Ectodermal cell (in vitro differentiated cells): ENCODE results near the gene HLA-B.

Experiments
- H3K27ac ChIP-seq: 2 replicates; pipeline ENCODE4 v1.7.0; 2013; ENCODE audit warnings: mild to moderate bottlenecking, low read depth, low read length; ENCODE audit not compliant: insufficient read depth, poor library complexity, severe bottlenecking
- H3K27me3 ChIP-seq: 2 replicates; pipeline ENCODE4 v1.7.0; 2013; ENCODE audit warnings: mild to moderate bottlenecking, low read length; ENCODE audit not compliant: insufficient read depth, control insufficient read depth, poor library complexity, severe bottlenecking
- H3K36me3 ChIP-seq: one replicate; pipeline ENCODE4 v1.7.0; 2013; ENCODE audit warnings: low read length; ENCODE audit not compliant: control insufficient read depth, insufficient read depth
- H3K4me1 ChIP-seq: one replicate; pipeline ENCODE4 v1.7.0; 2013; ENCODE audit warnings: low read length; ENCODE audit not compliant: control insufficient read depth, insufficient read depth
- H3K4me3 ChIP-seq: 2 replicates; pipeline ENCODE4 v1.7.0; 2013; ENCODE audit warnings: low read depth, low read length, control low read depth; ENCODE audit not compliant: insufficient read depth
- H3K9me3 ChIP-seq: 2 replicates; pipeline ENCODE4 v1.7.0; 2013; ENCODE audit warnings: mild to moderate bottlenecking, low read length, moderate library complexity; ENCODE audit not compliant: control insufficient read depth
- WGBS, 2 experiments: methylation state at CpG; one replicate each; pipeline ENCODE4 v1.1.7; 2013; ENCODE audit warnings: missing lambda C conversion rate in 2 of 2; 5-methylcytosine and 5-hydroxymethylcytosine counted together

HLA-B gene

DNA sequence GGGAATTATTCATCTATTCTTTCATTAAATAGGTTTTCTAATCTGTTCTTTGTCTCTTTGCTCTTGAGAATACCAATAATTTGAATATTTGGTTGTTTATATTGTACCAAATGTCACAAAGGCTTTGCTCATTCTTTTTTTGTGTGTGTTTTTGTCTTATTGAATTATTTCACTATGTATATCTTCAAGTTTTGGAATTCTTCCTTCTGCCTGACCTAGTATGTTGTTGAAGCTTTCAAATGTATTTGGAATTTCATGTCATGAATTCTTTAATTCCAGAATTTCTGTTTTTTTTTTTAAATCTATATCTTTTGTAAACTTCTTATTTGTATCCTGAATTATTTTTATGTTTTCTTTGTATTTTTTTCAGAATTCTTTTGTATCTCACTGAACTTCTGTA lies 16.8 kb downstream of the HLA-B start:
- H3K4me3 ChIP-seq, result no peak overlapping the region
- H3K36me3 ChIP-seq, result no peaks in the 10 kb centered on the region
- no peak overlapping the region for H3K27ac ChIP-seq
- H3K27me3 ChIP-seq, result no peaks in the 10 kb centered on the region
- H3K9me3 ChIP-seq, result peaks cover 8% of the 10 kb centered on the region
- no peaks in the 10 kb centered on the region for H3K4me1 ChIP-seq

DNA sequence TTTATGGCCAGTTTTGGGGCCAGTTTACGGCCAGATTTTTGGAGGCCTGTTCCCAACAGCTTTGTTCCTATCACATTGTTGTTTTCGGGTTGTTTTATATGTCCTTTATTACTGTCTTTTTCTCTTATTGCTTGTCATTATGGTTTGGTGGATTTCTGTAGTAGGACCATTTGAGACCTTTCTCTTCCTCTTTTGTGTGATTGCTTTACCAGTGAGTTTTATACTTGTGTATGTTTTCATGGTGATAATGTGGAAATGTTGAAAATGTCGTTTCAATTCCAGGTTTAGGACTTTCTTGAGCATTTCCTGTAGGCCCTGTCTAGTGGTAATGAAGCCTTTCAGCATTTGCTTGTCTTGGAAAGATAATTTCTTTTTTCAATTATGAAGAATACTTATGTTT lies 17.8 kb downstream of the HLA-B start:
- no peak overlapping the region for H3K27ac ChIP-seq
- H3K9me3 ChIP-seq, result peaks cover 8% of the 10 kb centered on the region
- no peaks in the 10 kb centered on the region for H3K4me1 ChIP-seq
- 58 to 73% methylated on average over 2 to 3 of the region's 3 CpGs for WGBS, 2 experiments
- no peaks in the 10 kb centered on the region for H3K36me3 ChIP-seq
- no peak overlapping the region for H3K4me3 ChIP-seq
- H3K27me3 ChIP-seq, result no peaks in the 10 kb centered on the region

DNA sequence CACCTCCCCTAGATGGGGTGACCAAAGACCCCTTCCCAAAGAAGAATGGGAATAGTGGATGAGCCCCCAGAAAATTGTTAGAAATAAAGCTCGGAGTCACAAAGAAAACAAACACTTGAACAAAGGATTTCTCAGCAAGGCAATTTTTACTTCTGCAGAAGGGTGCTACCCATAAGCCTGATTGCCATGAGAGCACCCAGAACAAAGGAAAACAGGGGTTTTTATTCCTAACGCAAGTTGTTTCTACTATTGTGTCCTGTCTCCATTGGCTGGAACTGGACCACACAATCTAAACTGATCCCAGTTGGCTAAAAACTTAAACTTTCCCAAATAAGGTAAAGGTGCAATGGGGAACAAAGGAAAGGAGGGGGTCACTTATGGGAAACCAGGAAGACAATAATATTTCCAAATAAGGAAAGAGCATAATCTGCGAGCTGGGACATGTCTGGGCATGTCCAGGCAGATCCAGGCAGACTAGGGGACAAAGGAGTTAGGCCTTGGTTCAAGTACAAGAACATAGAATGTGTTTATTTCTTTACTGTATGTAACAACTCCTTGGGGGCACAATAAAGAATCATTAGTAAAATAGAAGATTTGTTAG lies 20.0 kb downstream of the HLA-B start:
- no peak overlapping the region for H3K27ac ChIP-seq
- H3K9me3 ChIP-seq, result peaks cover 8% of the 10 kb centered on the region
- no peaks in the 10 kb centered on the region for H3K36me3 ChIP-seq
- no peaks in the 10 kb centered on the region for H3K4me1 ChIP-seq
- H3K4me3 ChIP-seq, result no peak overlapping the region
- H3K27me3 ChIP-seq, result no peaks in the 10 kb centered on the region
- WGBS, 2 experiments, result 88 to 91% methylated on average over 3 of the region's 3 CpGs

DNA sequence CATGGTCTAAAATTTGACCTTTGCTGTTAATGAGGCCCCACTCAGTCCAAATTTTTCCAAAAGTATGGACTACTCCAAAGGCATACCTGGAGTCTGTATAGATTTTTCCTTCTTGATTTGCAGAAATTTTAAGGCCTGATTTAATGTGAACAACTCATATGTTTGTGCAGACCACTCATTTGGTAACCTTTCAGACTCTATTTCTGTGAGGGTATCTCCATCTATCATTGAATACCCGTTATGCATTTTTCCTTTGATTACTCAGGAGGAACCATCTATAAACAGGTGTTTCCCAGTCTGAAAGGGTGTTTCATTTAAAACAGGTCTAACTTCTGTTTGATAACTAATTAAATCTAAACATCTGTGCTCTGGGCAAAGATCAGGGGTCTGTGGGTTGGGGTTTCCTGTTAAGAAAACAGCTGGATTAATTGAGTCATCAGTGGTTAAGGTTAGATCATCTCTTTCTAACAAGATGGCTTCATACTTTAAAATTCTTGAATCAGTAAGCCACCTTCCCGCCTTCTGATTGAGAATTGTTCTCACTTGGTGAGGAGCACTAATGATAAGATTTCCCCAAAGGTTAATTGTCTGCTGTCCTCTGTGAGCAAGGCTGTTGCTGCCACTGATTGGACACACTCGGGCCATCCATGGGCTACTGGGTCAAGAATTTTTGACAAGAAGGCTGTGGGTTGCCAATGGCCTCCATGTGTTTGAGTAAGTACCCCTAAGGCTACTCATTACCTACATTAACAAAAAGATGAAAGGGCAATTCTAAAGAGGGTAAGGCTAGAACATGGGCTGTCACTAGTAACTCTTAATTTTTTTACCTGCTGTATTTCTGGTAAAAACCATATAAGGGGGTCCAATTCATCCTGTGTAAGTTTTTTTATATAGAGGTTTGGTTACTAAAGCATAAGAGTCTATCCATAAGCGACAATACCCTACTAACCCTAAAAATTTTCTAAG lies 24.1 kb downstream of the HLA-B start:
- peaks cover 10% of the 10 kb centered on the region for H3K9me3 ChIP-seq
- H3K36me3 ChIP-seq, result no peaks in the 10 kb centered on the region
- 86 to 91% methylated on average over 4 of the region's 4 CpGs for WGBS, 2 experiments

DNA sequence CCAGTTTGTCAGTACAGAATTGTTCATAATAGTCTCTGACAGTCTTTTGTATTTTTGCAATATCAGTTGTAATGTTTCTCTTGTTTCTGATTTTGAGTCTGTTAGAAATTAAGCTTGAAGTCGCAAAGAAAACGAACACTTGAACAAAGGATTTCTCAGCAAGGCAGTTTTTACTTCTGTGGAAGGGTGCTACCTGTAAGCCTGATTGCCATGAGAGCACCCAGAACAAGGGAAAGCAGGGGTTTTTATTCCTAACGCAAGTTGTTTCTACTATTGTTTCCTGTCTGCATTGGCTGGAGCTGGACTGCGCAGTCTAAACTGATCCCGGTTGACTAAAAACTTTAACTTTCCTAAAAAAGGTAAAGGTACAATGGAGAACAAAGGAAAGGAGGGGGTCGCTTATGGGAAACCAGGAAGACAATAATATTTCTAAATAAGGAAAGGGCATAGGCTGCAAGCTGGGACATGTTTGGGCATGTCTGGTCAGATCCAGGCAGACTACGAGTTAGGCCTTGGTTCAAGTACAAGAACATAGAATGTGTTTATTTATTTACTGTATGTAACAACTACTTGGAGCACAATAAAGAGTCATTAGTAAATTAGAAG lies 28.5 kb downstream of the HLA-B start:
- Histone ChIP-seq H3K36me3 (no peaks in the 10 kb centered on the region), H3K9me3 (peaks cover 2% of the 10 kb centered on the region), H3K27ac (no peak overlapping the region), H3K4me1 (no peaks in the 10 kb centered on the region), H3K4me3 (no peak overlapping the region), H3K27me3 (no peaks in the 10 kb centered on the region)
- WGBS, 2 experiments, result 89% methylated on average over 7 of the region's 7 CpGs

More for the DNA sequence above, 24.1 kb downstream of the HLA-B start:
- Histone ChIP-seq H3K27ac (no peak overlapping the region), H3K27me3 (no peaks in the 10 kb centered on the region), H3K4me3 (no peak overlapping the region), H3K4me1 (no peaks in the 10 kb centered on the region)

DNA sequence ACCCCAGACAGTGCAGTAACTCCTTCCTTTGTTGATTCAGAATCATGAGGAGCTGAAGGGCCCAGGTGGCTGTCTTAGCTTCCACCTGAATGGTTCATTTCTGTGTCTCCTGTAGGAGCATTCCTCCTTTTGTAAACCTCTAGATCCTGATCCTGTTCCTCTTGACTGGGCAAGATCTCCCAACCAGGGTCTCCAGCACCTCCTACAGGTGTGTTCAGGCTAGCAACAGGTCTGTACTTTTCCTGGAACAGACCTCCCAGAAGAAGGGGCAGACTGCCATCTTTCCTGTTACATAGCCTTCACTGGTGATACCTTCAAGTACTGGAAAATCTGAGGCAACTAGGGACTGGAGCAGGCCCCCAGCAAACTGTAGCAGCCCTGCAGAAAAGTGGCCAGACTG lies 35.2 kb downstream of the HLA-B start:
- Histone ChIP-seq H3K27me3 (no peaks in the 10 kb centered on the region), H3K9me3 (no peaks in the 10 kb centered on the region), H3K27ac (no peak overlapping the region), H3K4me1 (no peaks in the 10 kb centered on the region), H3K4me3 (no peak overlapping the region), H3K36me3 (no peaks in the 10 kb centered on the region)

DNA sequence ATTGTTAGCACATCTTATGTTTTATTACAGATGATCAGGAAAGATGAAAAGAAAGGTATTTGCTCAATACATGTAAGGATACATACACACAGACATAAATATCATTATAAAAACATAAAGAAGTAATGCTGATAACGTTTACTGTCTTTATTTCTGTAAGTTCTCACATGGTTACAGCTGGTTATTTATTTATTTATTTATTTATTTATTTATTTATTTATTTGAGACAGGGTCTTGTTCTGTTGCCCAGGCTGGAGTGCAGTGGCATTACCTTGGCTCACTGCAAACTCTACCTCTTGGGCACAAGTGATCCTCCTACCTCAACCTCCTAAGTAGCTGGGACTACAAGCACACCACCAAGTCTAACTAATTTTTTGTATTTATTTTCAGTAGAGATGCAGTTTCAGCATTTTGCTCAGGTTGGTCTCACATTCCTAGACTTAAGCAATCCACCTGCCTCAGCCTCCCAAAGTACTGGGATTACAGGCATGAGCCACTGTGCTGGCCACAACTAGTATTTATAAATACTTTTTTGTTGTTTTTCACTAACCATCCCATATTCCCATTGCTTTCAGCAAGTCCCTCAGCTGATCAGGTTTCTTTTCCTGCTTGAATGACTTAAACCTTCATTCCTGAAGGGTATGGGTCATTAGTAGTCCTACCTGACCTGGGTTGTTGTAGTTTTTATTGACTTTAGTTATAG lies 35.8 kb downstream of the HLA-B start:
- no CpG with 5 or more reads among the region's 1 CpG for WGBS, 2 experiments
- H3K4me3 ChIP-seq, result no peak overlapping the region
- no peaks in the 10 kb centered on the region for H3K9me3 ChIP-seq
- no peak overlapping the region for H3K27ac ChIP-seq
- H3K36me3 ChIP-seq, result no peaks in the 10 kb centered on the region
- no peaks in the 10 kb centered on the region for H3K27me3 ChIP-seq
- no peaks in the 10 kb centered on the region for H3K4me1 ChIP-seq

DNA sequence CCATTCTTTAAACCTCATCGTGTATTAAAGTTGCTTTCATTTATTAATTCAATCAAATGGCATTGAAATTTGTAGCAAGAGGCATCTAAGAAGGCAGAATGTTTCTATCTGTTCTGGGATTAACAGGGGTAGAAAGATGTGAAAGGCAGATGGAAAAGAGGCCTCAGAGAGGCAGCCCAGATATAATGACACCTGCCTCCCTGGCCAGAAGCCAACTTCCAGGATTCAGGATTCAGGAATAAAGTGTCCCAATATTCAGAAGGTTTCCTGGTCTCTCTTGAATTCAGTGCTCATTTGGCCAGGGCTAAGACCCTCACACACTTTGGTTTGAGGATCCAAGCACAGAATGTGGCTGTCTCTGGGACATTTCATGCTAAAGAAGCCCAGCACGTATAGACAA lies 39.9 kb downstream of the HLA-B start:
- Histone ChIP-seq H3K36me3 (no peaks in the 10 kb centered on the region), H3K4me1 (no peaks in the 10 kb centered on the region), H3K4me3 (no peak overlapping the region), H3K27me3 (no peaks in the 10 kb centered on the region), H3K27ac (no peak overlapping the region), H3K9me3 (no peaks in the 10 kb centered on the region)
- 88 to 93% methylated on average over 1 to 2 of the region's 2 CpGs for WGBS, 2 experiments

DNA sequence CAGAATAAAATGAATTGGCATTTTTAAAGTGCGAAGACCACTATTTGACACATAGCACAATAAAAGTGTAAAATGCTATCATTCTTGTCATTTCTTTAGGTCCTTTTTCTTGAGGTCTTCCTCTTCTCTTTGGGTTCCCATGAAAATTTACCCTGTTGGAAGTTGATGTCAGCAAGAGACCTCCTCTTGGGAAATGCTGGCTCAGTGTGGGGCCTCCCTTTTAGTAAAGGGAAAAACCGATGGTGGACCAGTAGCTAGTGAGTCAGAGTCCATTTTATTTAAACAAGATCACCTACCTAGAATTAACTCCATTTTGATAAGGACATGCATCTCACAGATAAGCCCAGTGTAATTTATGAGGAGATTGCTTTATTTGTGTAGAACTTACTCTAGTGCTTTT lies 47.3 kb downstream of the HLA-B start:
- H3K4me3 ChIP-seq, result no peak overlapping the region
- H3K9me3 ChIP-seq, result no peaks in the 10 kb centered on the region
- WGBS, 2 experiments, result 83 to 94% methylated on average over 2 of the region's 2 CpGs
- no peaks in the 10 kb centered on the region for H3K4me1 ChIP-seq
- no peaks in the 10 kb centered on the region for H3K36me3 ChIP-seq
- H3K27ac ChIP-seq, result no peak overlapping the region
- peaks cover 28% of the 10 kb centered on the region for H3K27me3 ChIP-seq

DNA sequence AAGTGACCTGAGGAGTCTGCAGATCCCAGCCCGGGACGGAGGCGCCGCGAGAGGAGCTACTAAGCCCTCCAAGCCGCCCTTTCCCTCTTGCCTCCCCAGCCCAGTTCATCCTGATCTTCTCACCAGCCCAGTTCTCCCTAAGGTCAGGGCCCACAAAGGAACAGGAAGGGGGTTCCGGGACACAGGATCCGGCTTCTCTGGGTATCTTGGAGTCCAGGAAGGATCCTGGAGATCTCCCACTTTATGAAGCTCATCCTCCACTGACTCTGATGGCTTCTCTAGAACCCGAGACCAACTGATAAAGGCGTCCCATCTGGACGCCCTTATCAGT lies 48.2 kb downstream of the HLA-B start:
- 64 to 70% methylated on average over 11 of the region's 11 CpGs for WGBS, 2 experiments
- peaks cover 28% of the 10 kb centered on the region for H3K27me3 ChIP-seq

More for the DNA sequence above, 48.2 kb downstream of the HLA-B start:
- Histone ChIP-seq H3K4me1 (no peaks in the 10 kb centered on the region), H3K9me3 (no peaks in the 10 kb centered on the region), H3K36me3 (no peaks in the 10 kb centered on the region), H3K4me3 (peak overlapping the region; percentile 16), H3K27ac (no peak overlapping the region)
